HEK293 (cell line): ENCODE results near the gene ZNF22.

Experiments used
- CTCF ChIA-PET: fragments of 350-600 bp; formaldehyde crosslinking; extraction: SDS; loops from one replicate; lab custom pipeline; 2021; ENCODE audit warnings: antibody characterized with exemption; lab: Yijun Ruan, JAX
- POLR2A ChIA-PET: fragments of 300-600 bp; formaldehyde crosslinking; extraction: SDS; loops from one replicate; lab custom pipeline; 2020; ENCODE audit warnings: antibody characterized with exemption, inconsistent platforms; lab: Yijun Ruan, JAX
- H3K27ac ChIP-seq: fragments of 200-500 bp; sonication (Bioruptor generic); 2 replicates; pipeline ENCODE4 v1.5.1; 2014; ENCODE audit warnings: low read depth, low read length, control low read depth, inconsistent platforms; ENCODE audit errors: extremely low read depth
- H3K36me3 ChIP-seq, 2 experiments: fragments of 200-500 bp in 1 of 2; sonication (Bioruptor generic) in 1 of 2; 1 replicate in 1 of 2; 2 replicates in 1 of 2; pipeline ENCODE4 v1.5.1; 2014 to 2017; ENCODE audit warnings: inconsistent platforms in 2 of 2, low read length in 2 of 2; ENCODE audit not compliant: control insufficient read depth in 2 of 2, insufficient read depth in 1 of 2
- H3K4me1 ChIP-seq: fragments of 200-500 bp; sonication (Bioruptor generic); 2 replicates; pipeline ENCODE4 v1.5.1; 2014; ENCODE audit warnings: mild to moderate bottlenecking, low read length, inconsistent platforms; ENCODE audit not compliant: control insufficient read depth, insufficient read depth
- H3K4me3 ChIP-seq: 2 replicates; pipeline ENCODE4 v1.5.1; 2011; ENCODE audit warnings: low read depth, mild to moderate bottlenecking, control low read depth, low read length, moderate library complexity
- H3K9me3 ChIP-seq: fragments of 200-500 bp; sonication (Bioruptor generic); 2 replicates; pipeline ENCODE4 v1.5.1; 2014; ENCODE audit warnings: low read depth, low read length, inconsistent platforms; ENCODE audit not compliant: control insufficient read depth, insufficient read depth
- KLF10 ChIP-seq: fragments of 450-650 bp; IDR thresholded peaks from 2 replicates; pipeline ENCODE4 v1.5.1; 2018; ENCODE audit warnings: missing biosample characterization, mild to moderate bottlenecking, missing genetic modification characterization
- REPIN1 ChIP-seq: fragments of 450-650 bp; formaldehyde crosslinking; IDR thresholded peaks from 2 replicates; pipeline ENCODE4 v1.5.1; 2017; ENCODE audit warnings: missing biosample characterization, missing genetic modification characterization, low read depth
- SP7 ChIP-seq: fragments of 450-650 bp; formaldehyde crosslinking; IDR thresholded peaks from 2 replicates; pipeline ENCODE4 v1.5.1; 2016; ENCODE audit warnings: missing biosample characterization, missing genetic modification characterization
- TCF7L2 ChIP-seq: IDR thresholded peaks from 2 replicates; pipeline ENCODE4 v1.6.1; 2011; ENCODE audit warnings: low read depth, mild to moderate bottlenecking, inconsistent platforms, low read length, moderate library complexity, borderline replicate concordance
- ZFP41 ChIP-seq: fragments of 450-650 bp; formaldehyde crosslinking; IDR thresholded peaks from 2 replicates; pipeline ENCODE4 v1.5.1; 2016; ENCODE audit warnings: missing biosample characterization, missing genetic modification characterization, borderline replicate concordance
- ZNF211 ChIP-seq: fragments of 450-650 bp; formaldehyde crosslinking; IDR thresholded peaks from 2 replicates; pipeline ENCODE4 v1.5.1; 2016; ENCODE audit warnings: low read depth, missing biosample characterization, missing genetic modification characterization
- ZNF292 ChIP-seq: fragments of 450-650 bp; formaldehyde crosslinking; IDR thresholded peaks from 2 replicates; pipeline ENCODE4 v1.5.1; 2016; ENCODE audit warnings: low read depth, missing biosample characterization, missing genetic modification characterization, borderline replicate concordance
- ZNF37A ChIP-seq: fragments of 450-650 bp; IDR thresholded peaks from 2 replicates; pipeline ENCODE4 v1.5.1; 2018; ENCODE audit warnings: missing biosample characterization, missing genetic modification characterization
- ZNF433 ChIP-seq: fragments of 450-650 bp; formaldehyde crosslinking; IDR thresholded peaks from 2 replicates; pipeline ENCODE4 v1.5.1; 2016; ENCODE audit warnings: missing biosample characterization, missing genetic modification characterization, low read depth
- ZNF521 ChIP-seq: fragments of 450-650 bp; formaldehyde crosslinking; IDR thresholded peaks from 2 replicates; pipeline ENCODE4 v1.5.1; 2017; ENCODE audit warnings: missing biosample characterization, mild to moderate bottlenecking, missing genetic modification characterization
- ZNF558 ChIP-seq: fragments of 450-650 bp; formaldehyde crosslinking; IDR thresholded peaks from 2 replicates; pipeline ENCODE4 v1.5.1; 2016; ENCODE audit warnings: missing biosample characterization, missing genetic modification characterization
- ZNF837 ChIP-seq: fragments of 450-650 bp; formaldehyde crosslinking; IDR thresholded peaks from 2 replicates; pipeline ENCODE4 v1.5.1; 2016; ENCODE audit warnings: missing biosample characterization, missing genetic modification characterization
- TF ChIP-seq, protein P1 (sequence below): fragments of 450-650 bp; formaldehyde crosslinking; IDR thresholded peaks from 2 replicates; pipeline ENCODE4 v1.5.1; 2016; ENCODE audit warnings: missing biosample characterization, missing genetic modification characterization
- TF ChIP-seq, protein P2 (sequence below): fragments of 450-650 bp; formaldehyde crosslinking; IDR thresholded peaks from 2 replicates; pipeline ENCODE4 v1.5.1; 2016; ENCODE audit warnings: missing biosample characterization, missing genetic modification characterization
- TF ChIP-seq, protein P3 (sequence below): fragments of 450-650 bp; formaldehyde crosslinking; IDR thresholded peaks from 2 replicates; pipeline ENCODE4 v1.5.1; 2016; ENCODE audit warnings: missing biosample characterization, missing genetic modification characterization
- TF ChIP-seq, protein P4 (sequence below): fragments of 450-650 bp; formaldehyde crosslinking; IDR thresholded peaks from 2 replicates; pipeline ENCODE4 v1.5.1; 2016; ENCODE audit warnings: missing biosample characterization, missing genetic modification characterization, low read depth
- TF ChIP-seq, protein P5 (sequence below): fragments of 450-650 bp; formaldehyde crosslinking; IDR thresholded peaks from 2 replicates; pipeline ENCODE4 v1.5.1; 2016; ENCODE audit warnings: missing biosample characterization, missing genetic modification characterization, borderline replicate concordance

Gene ZNF22

DNA sequence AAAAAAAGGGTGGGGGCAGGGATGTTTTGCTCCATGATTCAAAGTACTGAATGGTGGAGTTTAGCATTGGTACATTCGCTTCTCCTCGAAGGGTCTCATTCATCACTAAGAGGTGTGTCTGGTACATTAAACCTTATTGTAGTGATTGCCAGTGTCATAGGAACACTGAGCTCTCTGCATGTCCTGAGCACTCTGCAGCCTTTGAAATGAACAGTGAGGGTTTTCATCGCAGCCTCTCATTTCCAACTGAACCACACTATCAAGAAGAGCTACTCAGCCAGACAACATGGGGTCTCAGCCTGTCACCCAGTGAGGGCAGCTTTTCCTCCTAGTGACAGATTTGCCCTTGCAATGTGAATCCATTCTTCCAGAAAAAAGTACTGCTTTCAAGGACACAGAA, 14.5 kb upstream of the ZNF22 start (continued):
- TF ChIP-seq ZNF292 (tag by site-specific recombination) = no peak
- TF ChIP-seq, all 188 proteins: peak for 0

DNA sequence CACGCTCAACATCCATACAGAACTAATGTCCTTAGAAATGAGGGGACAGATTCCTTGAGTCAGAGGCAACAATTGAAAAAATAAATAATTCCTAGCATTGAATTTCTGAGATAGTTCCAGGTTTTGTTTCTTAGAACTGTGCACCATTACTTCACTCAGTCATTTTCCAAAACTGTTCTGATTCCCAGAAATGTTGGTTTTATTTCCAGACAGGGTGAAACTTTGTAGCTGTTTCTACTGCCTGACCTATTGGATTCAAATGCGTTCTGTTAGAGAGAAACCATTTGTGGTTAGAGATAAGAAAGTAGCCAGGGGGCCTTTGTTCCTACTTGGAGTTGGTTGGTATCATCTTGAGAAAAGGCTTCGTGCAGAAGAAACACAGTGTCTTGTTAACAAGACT, 14.1 kb upstream of the ZNF22 start:
- H3K27ac ChIP-seq = no peak overlapping the region
- POLR2A ChIA-PET = interaction anchor here (0.8 to 1.2 kb wide), 3 partner anchors 8 to 14 kb away, joined by 3 read pairs; partner anchors contain the start of gene DEPP1
- CTCF ChIA-PET = interaction anchor here (0.7 to 0.9 kb wide), 2 partner anchors 54 to 223 kb away, joined by 3 to 4 read pairs; no protein-coding TSS in a partner anchor
- H3K4me1 ChIP-seq = peaks cover 15% of the 10 kb centered on the region
- TF ChIP-seq, protein P1, sequence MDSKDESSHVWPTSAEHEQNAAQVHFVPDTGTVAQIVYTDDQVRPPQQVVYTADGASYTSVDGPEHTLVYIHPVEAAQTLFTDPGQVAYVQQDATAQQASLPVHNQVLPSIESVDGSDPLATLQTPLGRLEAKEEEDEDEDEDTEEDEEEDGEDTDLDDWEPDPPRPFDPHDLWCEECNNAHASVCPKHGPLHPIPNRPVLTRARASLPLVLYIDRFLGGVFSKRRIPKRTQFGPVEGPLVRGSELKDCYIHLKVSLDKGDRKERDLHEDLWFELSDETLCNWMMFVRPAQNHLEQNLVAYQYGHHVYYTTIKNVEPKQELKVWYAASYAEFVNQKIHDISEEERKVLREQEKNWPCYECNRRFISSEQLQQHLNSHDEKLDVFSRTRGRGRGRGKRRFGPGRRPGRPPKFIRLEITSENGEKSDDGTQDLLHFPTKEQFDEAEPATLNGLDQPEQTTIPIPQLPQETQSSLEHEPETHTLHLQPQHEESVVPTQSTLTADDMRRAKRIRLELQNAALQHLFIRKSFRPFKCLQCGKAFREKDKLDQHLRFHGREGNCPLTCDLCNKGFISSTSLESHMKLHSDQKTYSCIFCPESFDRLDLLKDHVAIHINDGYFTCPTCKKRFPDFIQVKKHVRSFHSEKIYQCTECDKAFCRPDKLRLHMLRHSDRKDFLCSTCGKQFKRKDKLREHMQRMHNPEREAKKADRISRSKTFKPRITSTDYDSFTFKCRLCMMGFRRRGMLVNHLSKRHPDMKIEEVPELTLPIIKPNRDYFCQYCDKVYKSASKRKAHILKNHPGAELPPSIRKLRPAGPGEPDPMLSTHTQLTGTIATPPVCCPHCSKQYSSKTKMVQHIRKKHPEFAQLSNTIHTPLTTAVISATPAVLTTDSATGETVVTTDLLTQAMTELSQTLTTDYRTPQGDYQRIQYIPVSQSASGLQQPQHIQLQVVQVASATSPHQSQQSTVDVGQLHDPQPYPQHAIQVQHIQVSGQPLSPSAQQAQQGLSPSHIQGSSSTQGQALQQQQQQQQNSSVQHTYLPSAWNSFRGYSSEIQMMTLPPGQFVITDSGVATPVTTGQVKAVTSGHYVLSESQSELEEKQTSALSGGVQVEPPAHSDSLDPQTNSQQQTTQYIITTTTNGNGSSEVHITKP = no peak
- TF ChIP-seq ZNF433 (tag by site-specific recombination) (no peak), ZNF837 (no peak), REPIN1 (tag by site-specific recombination) (no peak), ZNF558 (no peak), KLF10 (tag by site-specific recombination) (no peak), ZNF521 (tag by site-specific recombination) (no peak), TCF7L2 (no peak), ZFP41 (tag by site-specific recombination) (no peak), SP7 (tag by site-specific recombination) (no peak), ZNF211 (tag by site-specific recombination) (no peak), ZNF37A (tag by site-specific recombination) (no peak)
- TF ChIP-seq, protein P2, sequence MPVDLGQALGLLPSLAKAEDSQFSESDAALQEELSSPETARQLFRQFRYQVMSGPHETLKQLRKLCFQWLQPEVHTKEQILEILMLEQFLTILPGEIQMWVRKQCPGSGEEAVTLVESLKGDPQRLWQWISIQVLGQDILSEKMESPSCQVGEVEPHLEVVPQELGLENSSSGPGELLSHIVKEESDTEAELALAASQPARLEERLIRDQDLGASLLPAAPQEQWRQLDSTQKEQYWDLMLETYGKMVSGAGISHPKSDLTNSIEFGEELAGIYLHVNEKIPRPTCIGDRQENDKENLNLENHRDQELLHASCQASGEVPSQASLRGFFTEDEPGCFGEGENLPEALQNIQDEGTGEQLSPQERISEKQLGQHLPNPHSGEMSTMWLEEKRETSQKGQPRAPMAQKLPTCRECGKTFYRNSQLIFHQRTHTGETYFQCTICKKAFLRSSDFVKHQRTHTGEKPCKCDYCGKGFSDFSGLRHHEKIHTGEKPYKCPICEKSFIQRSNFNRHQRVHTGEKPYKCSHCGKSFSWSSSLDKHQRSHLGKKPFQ (tag by site-specific recombination) = no peak
- TF ChIP-seq, protein P3, sequence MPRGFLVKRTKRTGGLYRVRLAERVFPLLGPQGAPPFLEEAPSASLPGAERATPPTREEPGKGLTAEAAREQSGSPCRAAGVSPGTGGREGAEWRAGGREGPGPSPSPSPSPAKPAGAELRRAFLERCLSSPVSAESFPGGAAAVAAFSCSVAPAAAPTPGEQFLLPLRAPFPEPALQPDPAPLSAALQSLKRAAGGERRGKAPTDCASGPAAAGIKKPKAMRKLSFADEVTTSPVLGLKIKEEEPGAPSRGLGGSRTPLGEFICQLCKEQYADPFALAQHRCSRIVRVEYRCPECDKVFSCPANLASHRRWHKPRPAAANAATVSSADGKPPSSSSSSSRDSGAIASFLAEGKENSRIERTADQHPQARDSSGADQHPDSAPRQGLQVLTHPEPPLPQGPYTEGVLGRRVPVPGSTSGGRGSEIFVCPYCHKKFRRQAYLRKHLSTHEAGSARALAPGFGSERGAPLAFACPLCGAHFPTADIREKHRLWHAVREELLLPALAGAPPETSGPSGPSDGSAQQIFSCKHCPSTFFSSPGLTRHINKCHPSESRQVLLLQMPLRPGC (tag by site-specific recombination) = no peak
- TF ChIP-seq, protein P4, sequence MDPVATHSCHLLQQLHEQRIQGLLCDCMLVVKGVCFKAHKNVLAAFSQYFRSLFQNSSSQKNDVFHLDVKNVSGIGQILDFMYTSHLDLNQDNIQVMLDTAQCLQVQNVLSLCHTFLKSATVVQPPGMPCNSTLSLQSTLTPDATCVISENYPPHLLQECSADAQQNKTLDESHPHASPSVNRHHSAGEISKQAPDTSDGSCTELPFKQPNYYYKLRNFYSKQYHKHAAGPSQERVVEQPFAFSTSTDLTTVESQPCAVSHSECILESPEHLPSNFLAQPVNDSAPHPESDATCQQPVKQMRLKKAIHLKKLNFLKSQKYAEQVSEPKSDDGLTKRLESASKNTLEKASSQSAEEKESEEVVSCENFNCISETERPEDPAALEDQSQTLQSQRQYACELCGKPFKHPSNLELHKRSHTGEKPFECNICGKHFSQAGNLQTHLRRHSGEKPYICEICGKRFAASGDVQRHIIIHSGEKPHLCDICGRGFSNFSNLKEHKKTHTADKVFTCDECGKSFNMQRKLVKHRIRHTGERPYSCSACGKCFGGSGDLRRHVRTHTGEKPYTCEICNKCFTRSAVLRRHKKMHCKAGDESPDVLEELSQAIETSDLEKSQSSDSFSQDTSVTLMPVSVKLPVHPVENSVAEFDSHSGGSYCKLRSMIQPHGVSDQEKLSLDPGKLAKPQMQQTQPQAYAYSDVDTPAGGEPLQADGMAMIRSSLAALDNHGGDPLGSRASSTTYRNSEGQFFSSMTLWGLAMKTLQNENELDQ (tag by site-specific recombination) = no peak
- TF ChIP-seq, protein P5, sequence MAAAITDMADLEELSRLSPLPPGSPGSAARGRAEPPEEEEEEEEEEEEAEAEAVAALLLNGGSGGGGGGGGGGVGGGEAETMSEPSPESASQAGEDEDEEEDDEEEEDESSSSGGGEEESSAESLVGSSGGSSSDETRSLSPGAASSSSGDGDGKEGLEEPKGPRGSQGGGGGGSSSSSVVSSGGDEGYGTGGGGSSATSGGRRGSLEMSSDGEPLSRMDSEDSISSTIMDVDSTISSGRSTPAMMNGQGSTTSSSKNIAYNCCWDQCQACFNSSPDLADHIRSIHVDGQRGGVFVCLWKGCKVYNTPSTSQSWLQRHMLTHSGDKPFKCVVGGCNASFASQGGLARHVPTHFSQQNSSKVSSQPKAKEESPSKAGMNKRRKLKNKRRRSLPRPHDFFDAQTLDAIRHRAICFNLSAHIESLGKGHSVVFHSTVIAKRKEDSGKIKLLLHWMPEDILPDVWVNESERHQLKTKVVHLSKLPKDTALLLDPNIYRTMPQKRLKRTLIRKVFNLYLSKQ (tag by site-specific recombination) = no peak
- TF ChIP-seq, all 188 proteins: peak for 0
- H3K4me3 ChIP-seq = no peak overlapping the region
- H3K9me3 ChIP-seq = no peaks in the 10 kb centered on the region
- H3K36me3 ChIP-seq = no peaks in the 10 kb centered on the region
